A673 (cell line): ENCODE measurements around the gene NOD1. TPM values are rescaled to one million over a fixed set of nuclear protein-coding genes. Genes with fewer than 3 reads are reported as not detected.

Source experiments
- BruUV-seq: library from RNA; stranded (reverse); fragments of 400-500 nt; replicated peaks from 2 replicates; lab custom pipeline; 2021; lab: Mats Ljungman, UMichigan
- CTCF ChIA-PET: fragments of 300-600 bp; sonication (Branson Sonifier 250); formaldehyde crosslinking; loops from one replicate; lab custom pipeline; 2022; ENCODE audit warnings: antibody characterized with exemption; lab: Charles Lee
- POLR2A ChIA-PET: fragments of 300-600 bp; sonication (Branson Sonifier 250); formaldehyde crosslinking; loops from one replicate; lab custom pipeline; 2022; ENCODE audit warnings: antibody characterized with exemption; ENCODE audit not compliant: low non-redundant PET; lab: Charles Lee
- DNase-seq: peaks from one replicate; pipeline ENCODE4 v3.0.0-alpha.2; 2015; ENCODE audit warnings: low spot score
- H3K27ac ChIP-seq: fragments of 200-600 bp; sonication (generic); 2 replicates; pipeline ENCODE4 v1.5.1; 2016; ENCODE audit warnings: mixed run types, low read depth, mild to moderate bottlenecking, mixed read lengths, antibody characterized with exemption, low read length; ENCODE audit not compliant: poor library complexity, severe bottlenecking
- H3K27me3 ChIP-seq: fragments of 200-600 bp; sonication (generic); replicated peaks from 2 replicates; pipeline ENCODE4 v1.6.1; 2017; ENCODE audit warnings: mixed run types, low read depth, mild to moderate bottlenecking, mixed read lengths, antibody characterized with exemption, low read length; ENCODE audit not compliant: insufficient read depth, poor library complexity
- H3K36me3 ChIP-seq: fragments of 200-600 bp; sonication (generic); 2 replicates; pipeline ENCODE4 v1.6.1; 2016; ENCODE audit warnings: mixed run types, mild to moderate bottlenecking, mixed read lengths, antibody characterized with exemption, low read length; ENCODE audit not compliant: insufficient read depth, poor library complexity, severe bottlenecking
- H3K4me1 ChIP-seq: fragments of 200-600 bp; sonication (generic); 2 replicates; pipeline ENCODE4 v1.6.1; 2017; ENCODE audit warnings: mixed run types, mild to moderate bottlenecking, mixed read lengths, antibody characterized with exemption, low read length; ENCODE audit not compliant: insufficient read depth, poor library complexity, severe bottlenecking
- H3K4me3 ChIP-seq: fragments of 200-600 bp; sonication (generic); 2 replicates; pipeline ENCODE4 v1.5.1; 2016; ENCODE audit warnings: low read depth, mixed run types, mild to moderate bottlenecking, mixed read lengths, low read length; ENCODE audit not compliant: poor library complexity, severe bottlenecking
- H3K9me3 ChIP-seq: fragments of 200-600 bp; sonication (generic); 2 replicates; pipeline ENCODE4 v1.6.1; 2016; ENCODE audit warnings: mixed run types, low read depth, mild to moderate bottlenecking, mixed read lengths, antibody characterized with exemption, low read length; ENCODE audit not compliant: poor library complexity, severe bottlenecking
- CTCF ChIP-seq: fragments of 300-800, 200-600 bp; sonication (generic); conservative IDR thresholded peaks from 2 replicates; pipeline ENCODE4 v1.5.1; 2017; ENCODE audit warnings: low read depth, mild to moderate bottlenecking, antibody characterized with exemption, low read length, moderate library complexity, mixed read lengths
- EZH2 ChIP-seq: fragments of 200-600 bp; sonication (generic); IDR thresholded peaks from 2 replicates; pipeline ENCODE4 v1.6.1; 2017; ENCODE audit warnings: borderline replicate concordance, low read depth, mild to moderate bottlenecking, mixed read lengths, antibody characterized with exemption, low read length; ENCODE audit not compliant: poor library complexity, severe bottlenecking
- intact Hi-C: fragments of 100-400 bp; cut with micrococcal nuclease; formaldehyde crosslinking; loops from one replicate; pipeline ENCODE4 v1.10.0; 2022; ENCODE audit not compliant: unreplicated experiment
- total RNA-seq: library from RNA; stranded (reverse); gene quantifications from 2 replicates; pipeline ENCODE4 v1.2.3, GENCODE V29; 2021

NOD1 gene
- total RNA-seq, 1 experiment from 2014 or later, result 2.3 TPM

DNA sequence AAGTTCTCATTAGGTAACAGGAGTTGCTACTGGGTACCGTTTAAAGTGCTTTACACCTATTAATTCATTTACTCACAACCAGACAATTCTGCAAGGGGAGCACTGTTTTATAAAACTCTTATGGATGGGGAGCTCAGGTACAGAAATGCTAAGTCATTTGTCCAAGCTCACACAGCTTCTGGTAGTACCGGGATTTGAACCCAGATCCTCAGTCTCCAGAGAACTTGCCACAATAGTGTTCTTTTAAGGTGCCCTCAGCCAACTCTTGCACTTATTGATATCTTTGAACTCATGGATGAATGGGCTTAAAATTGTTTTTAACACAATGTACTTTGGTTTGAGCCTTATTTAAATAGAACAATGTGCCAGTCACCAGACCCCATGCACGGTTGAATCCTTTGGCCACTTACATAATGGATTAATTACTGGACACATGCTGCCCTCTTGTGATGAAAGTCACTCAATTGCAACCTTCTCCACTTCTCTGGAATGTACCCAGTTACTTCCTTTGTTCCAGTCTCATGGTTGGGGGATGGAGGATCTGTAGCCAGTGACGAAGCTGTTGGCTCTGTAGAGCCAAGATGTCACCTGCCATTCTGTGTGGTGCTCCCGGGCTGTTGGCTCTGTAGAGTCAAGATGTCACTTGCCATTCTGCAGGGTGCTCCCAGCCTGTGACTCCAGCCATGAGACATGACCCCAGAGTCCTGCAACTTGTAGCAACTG, 65.6 kb downstream of the NOD1 start:
- DNase-seq, result peak; percentile 74
- no peaks in the 10 kb centered on the region for H3K27me3 ChIP-seq
- H3K4me1 ChIP-seq, result no peaks in the 10 kb centered on the region
- intact Hi-C loops, result loop anchor here (1.0 to 5.0 kb wide), 4 partner anchors 34 to 666 kb away; no protein-coding TSS in a partner anchor
- no peak overlapping the region for H3K4me3 ChIP-seq
- ChIA-PET CTCF (interaction anchor here (1.1 kb wide), 1 partner anchor 137 kb away, joined by 3 read pairs; no protein-coding TSS in a partner anchor), POLR2A (no interaction called here)
- H3K9me3 ChIP-seq, result no peaks in the 10 kb centered on the region
- TF ChIP-seq CTCF (peak; percentile 57), EZH2 (no peak)
- no TSS peak for BruUV-seq
- no peaks in the 10 kb centered on the region for H3K36me3 ChIP-seq
- H3K27ac ChIP-seq, result no peak overlapping the region

DNA sequence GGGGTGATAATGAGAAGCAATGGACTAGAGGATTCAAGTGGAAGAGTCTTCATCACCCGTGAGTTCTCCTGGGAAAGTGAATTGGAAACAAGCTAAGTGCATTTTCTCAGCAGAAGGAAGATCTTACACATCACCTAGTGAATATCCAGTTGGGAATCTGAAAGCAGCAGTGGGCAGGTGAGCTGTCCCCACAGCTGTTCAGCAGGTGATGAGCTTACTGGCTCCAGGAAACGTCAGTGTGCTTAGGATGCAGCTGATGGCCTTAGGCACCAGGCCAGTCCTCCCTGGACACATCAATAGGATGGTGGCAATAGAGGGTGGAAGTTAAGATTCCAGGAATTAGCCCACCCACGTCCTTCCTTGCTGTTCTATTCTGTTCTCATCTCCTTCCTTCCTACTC, 66.7 kb downstream of the NOD1 start:
- Histone ChIP-seq H3K4me1 (no peaks in the 10 kb centered on the region), H3K9me3 (no peaks in the 10 kb centered on the region), H3K36me3 (no peaks in the 10 kb centered on the region), H3K27me3 (no peaks in the 10 kb centered on the region), H3K4me3 (no peak overlapping the region), H3K27ac (no peak overlapping the region)
- POLR2A ChIA-PET, result no interaction called here
- intact Hi-C loops, result loop anchor here (5.0 kb wide), 3 partner anchors 35 to 665 kb away; no protein-coding TSS in a partner anchor
- no peak for TF ChIP-seq CTCF
- no peak for TF ChIP-seq EZH2
- CTCF ChIA-PET, result interaction anchor here (1.1 kb wide), 1 partner anchor 136 kb away, joined by 3 read pairs; no protein-coding TSS in a partner anchor
- no peak for DNase-seq
- no TSS peak for BruUV-seq

GRCh38 chr7:30411173-30411572, 67.4 kb downstream of the NOD1 start:
- TF ChIP-seq CTCF (no peak), EZH2 (no peak)
- Histone ChIP-seq H3K4me3 (no peak overlapping the region), H3K36me3 (no peaks in the 10 kb centered on the region), H3K27me3 (no peaks in the 10 kb centered on the region), H3K27ac (no peak overlapping the region), H3K4me1 (no peaks in the 10 kb centered on the region), H3K9me3 (no peaks in the 10 kb centered on the region)
- BruUV-seq, result no TSS peak
- ChIA-PET POLR2A (no interaction called here), CTCF (no interaction called here)
- no peak for DNase-seq
- intact Hi-C loops, result loop anchor here (5.0 kb wide), 3 partner anchors 36 to 664 kb away; no protein-coding TSS in a partner anchor
